ENCODE measurements around the gene CDCA4.
"Not testable (repeated sequence)": the region's sequence is repeated elsewhere in the genome, so short reads cannot be mapped to it uniquely, and the experiment has no call there.

Gene CDCA4

GRCh38 chr14:105030836-105031396 is 10.0 kb upstream of the CDCA4 start:
- no peak for DNase-seq

GRCh38 chr14:105030194-105030593 is 9.3 kb upstream of the CDCA4 start:
- DNase-seq = no peak

GRCh38 chr14:105029402-105029801 is 8.5 kb upstream of the CDCA4 start:
- no peak for DNase-seq

GRCh38 chr14:105028251-105028927 is 7.5 kb upstream of the CDCA4 start:
- no peak for DNase-seq

- not testable (repeated sequence) for DNase-seq
Measured at GRCh38 chr14:105027718-105028117, 6.8 kb upstream of the CDCA4 start.

GRCh38 chr14:105026802-105027563 is 6.1 kb upstream of the CDCA4 start:
- DNase-seq = no peak

- no peak for DNase-seq
Measured at GRCh38 chr14:105026033-105026785, 5.3 kb upstream of the CDCA4 start.

- DNase-seq = no peak
Measured at GRCh38 chr14:105025429-105025828, 4.5 kb upstream of the CDCA4 start.

GRCh38 chr14:105023791-105024480 is 3.1 kb upstream of the CDCA4 start:
- no peak for DNase-seq

- DNase-seq = no peak
Measured at GRCh38 chr14:105023144-105023543, 2.3 kb upstream of the CDCA4 start.

GRCh38 chr14:105022276-105022670 is 1.4 kb upstream of the CDCA4 start:
- no peak for DNase-seq

- no peak for DNase-seq
Measured at GRCh38 chr14:105021656-105022275, 883 bp upstream of the CDCA4 start.

GRCh38 chr14:105019861-105020814 is 745 bp downstream of the CDCA4 start:
- no peak for DNase-seq

GRCh38 chr14:105018414-105018813 is 2.5 kb downstream of the CDCA4 start:
- DNase-seq = no peak

- no peak for DNase-seq
Measured at GRCh38 chr14:105015905-105016304, 5.0 kb downstream of the CDCA4 start.

GRCh38 chr14:105015242-105015641 is 5.6 kb downstream of the CDCA4 start:
- no peak for DNase-seq

- DNase-seq = no peak
Measured at GRCh38 chr14:105014631-105015030, 6.3 kb downstream of the CDCA4 start.

GRCh38 chr14:105014032-105014431 is 6.9 kb downstream of the CDCA4 start:
- DNase-seq = no peak

- no peak for DNase-seq
Measured at GRCh38 chr14:105013150-105013785, 7.6 kb downstream of the CDCA4 start.

- no peak for DNase-seq
Measured at GRCh38 chr14:105012171-105012985, 8.5 kb downstream of the CDCA4 start.
